HepG2 (cell line): ENCODE results near the gene SPATA32. TPM values are rescaled to one million over a fixed set of nuclear protein-coding genes. Genes with fewer than 3 reads are reported as not detected.

Experiments
- ADNP ChIP-seq: sonication (generic); formaldehyde crosslinking; IDR thresholded peaks from 2 replicates; pipeline ENCODE4 v1.4.0; 2020; ENCODE audit warnings: missing genetic modification reagents
- CTCF ChIP-seq: sonication (generic); formaldehyde crosslinking; IDR thresholded peaks from 2 replicates; pipeline ENCODE4 v1.5.0; 2020; ENCODE audit warnings: mild to moderate bottlenecking, missing genetic modification reagents, moderate library complexity
- DZIP1 ChIP-seq: sonication (generic); formaldehyde crosslinking; IDR thresholded peaks from 2 replicates; pipeline ENCODE4 v1.5.0; 2020; ENCODE audit warnings: mild to moderate bottlenecking, missing genetic modification reagents
- ISL2 ChIP-seq: sonication (generic); formaldehyde crosslinking; IDR thresholded peaks from 2 replicates; pipeline ENCODE4 v1.5.0; 2020; ENCODE audit warnings: missing genetic modification reagents
- KDM3A ChIP-seq: IDR thresholded peaks from 2 replicates; pipeline ENCODE4 v1.6.1; 2018; ENCODE audit warnings: low read depth, missing compliant biosample characterization
- MNT ChIP-seq: fragments of 450-650 bp; IDR thresholded peaks from 2 replicates; pipeline ENCODE4 v1.6.1; 2016
- MTF1 ChIP-seq: sonication (generic); formaldehyde crosslinking; IDR thresholded peaks from 2 replicates; pipeline ENCODE4 v1.5.0; 2020; ENCODE audit warnings: missing genetic modification reagents
- NPAS2 ChIP-seq: sonication (generic); formaldehyde crosslinking; IDR thresholded peaks from 2 replicates; pipeline ENCODE4 v1.8.0; 2022; ENCODE audit warnings: mild to moderate bottlenecking, missing genetic modification reagents, borderline replicate concordance
- PRMT3 ChIP-seq: sonication (generic); formaldehyde crosslinking; IDR thresholded peaks from 2 replicates; pipeline ENCODE4 v1.8.1; 2022; ENCODE audit warnings: low read depth, mild to moderate bottlenecking, moderate library complexity, missing genetic modification reagents, borderline replicate concordance
- REL ChIP-seq: sonication (generic); formaldehyde crosslinking; conservative IDR thresholded peaks from 2 replicates; pipeline ENCODE4 v1.8.0; 2022; ENCODE audit warnings: mild to moderate bottlenecking, missing genetic modification reagents, moderate library complexity
- SKI ChIP-seq: fragments of 450-650 bp; IDR thresholded peaks from one replicate; pipeline ENCODE4 v1.6.1; 2018; ENCODE audit warnings: mild to moderate bottlenecking; ENCODE audit not compliant: partially characterized antibody
- SYNCRIP ChIP-seq: fragments of 200-400 bp; formaldehyde crosslinking; IDR thresholded peaks from 2 replicates; pipeline ENCODE4 v1.6.1; 2018; ENCODE audit warnings: mild to moderate bottlenecking, low read depth, low read length; ENCODE audit not compliant: insufficient read depth
- ZBTB4 ChIP-seq: sonication (generic); formaldehyde crosslinking; IDR thresholded peaks from 2 replicates; pipeline ENCODE4 v1.4.0; 2020; ENCODE audit warnings: missing genetic modification reagents, mild to moderate bottlenecking, borderline replicate concordance
- ZNF18 ChIP-seq: sonication (generic); formaldehyde crosslinking; IDR thresholded peaks from 2 replicates; pipeline ENCODE4 v1.8.0; 2022; ENCODE audit warnings: mild to moderate bottlenecking, missing genetic modification reagents; ENCODE audit not compliant: insufficient replicate concordance
- ZNF224 ChIP-seq: sonication (generic); formaldehyde crosslinking; IDR thresholded peaks from 2 replicates; pipeline ENCODE4 v1.5.0; 2020; ENCODE audit warnings: mild to moderate bottlenecking, missing genetic modification reagents
- ZNF577 ChIP-seq: sonication (generic); formaldehyde crosslinking; IDR thresholded peaks from 2 replicates; pipeline ENCODE4 v1.4.0; 2020; ENCODE audit warnings: mild to moderate bottlenecking, low read depth, missing genetic modification reagents, borderline replicate concordance
- polyA plus RNA-seq, 8 experiments: library from polyadenylated mRNA; depleted of rRNA in 3 of 8; stranded (reverse) in 7 of 8; unstranded in 1 of 8; fragments of >200 nt; fragmentation: Illumina TruSeq in 4 of 8; extraction: Trizol in 4 of 8; gene quantifications; 2 replicates each; pipeline versions ENCODE4 v1.2.1 to v1.2.3, GENCODE V29; 2011 to 2016; ENCODE audit warnings: low read depth in 4 of 8, missing spikeins in 1 of 8, mixed read lengths in 1 of 8; ENCODE audit not compliant: insufficient read depth in 1 of 8
- total RNA-seq, 5 experiments: library from RNA; depleted of rRNA; stranded (reverse); fragments of >200 nt; fragmentation: Illumina TruSeq; extraction: Trizol; gene quantifications; 2 replicates each; pipeline ENCODE4 v1.2.3, GENCODE V29; 2016; ENCODE audit warnings: low read depth in 1 of 5

SPATA32 gene
- total and polyA plus RNA-seq, 2 of the 13 experiments (the other 11 are each of a cell fraction or from before 2014, with no cell fraction given) = not detected

GRCh38 chr17:45293413-45294211 lies 31.7 kb upstream of the SPATA32 start (continued):
- no peak for TF ChIP-seq ISL2 (CRISPR knock-in tag)
- TF ChIP-seq KDM3A (CRISPR knock-in tag) = no peak; the same call in 1 of the 2 replicates
- no peak for TF ChIP-seq ZNF577 (CRISPR knock-in tag)
- TF ChIP-seq SKI = peak; percentile 52
- no peak for TF ChIP-seq NPAS2 (CRISPR knock-in tag)
- 0 out of 2 replicates have a peak, but pooled peaks have one; percentile 65 for TF ChIP-seq ZBTB4 (CRISPR knock-in tag)
- TF ChIP-seq PRMT3 (CRISPR knock-in tag) = no peak
- no peak for TF ChIP-seq ZNF224 (CRISPR knock-in tag)
- TF ChIP-seq ADNP (CRISPR knock-in tag) = no peak
- no peak for TF ChIP-seq REL (CRISPR knock-in tag)
- TF ChIP-seq ZNF18 (CRISPR knock-in tag) = no peak
- TF ChIP-seq CTCF = peak; percentile 45
- TF ChIP-seq DZIP1 = no peak
- no peak for TF ChIP-seq SYNCRIP
- TF ChIP-seq MTF1 (CRISPR knock-in tag) = no peak
- TF ChIP-seq MNT = peak; percentile 40; the same call in 1 of the 2 replicates
